Measurements from ENCODE around the gene KRTAP2-3.
"Not testable (repeated sequence)": the region's sequence is repeated elsewhere in the genome, so short reads cannot be mapped to it uniquely, and the experiment has no call there.

Gene KRTAP2-3

GRCh38 chr17:41059276-41060051 lies 450 bp downstream of the KRTAP2-3 start:
- not testable (repeated sequence) for DNase-seq; H3K36me3 Mint-ChIP-seq (ENCODE audit: insufficient read depth); H3K4me3 Mint-ChIP-seq; ATAC-seq (replicated peaks); H3K27ac Mint-ChIP-seq; H3K4me1 Mint-ChIP-seq (ENCODE audit: low read depth in 2 of 2); H3K9me3 Mint-ChIP-seq
- H3K27me3 Mint-ChIP-seq: peaks cover 39 to 58% of the 10 kb centered on the region in 2 donors

GRCh38 chr17:41058741-41059140 lies 1.2 kb downstream of the KRTAP2-3 start:
- Mint-ChIP-seq H3K36me3 (ENCODE audit: insufficient read depth) (no peaks in the 10 kb centered on the region), H3K27me3 (peaks cover 46 to 65% of the 10 kb centered on the region in 2 donors), H3K9me3 (peaks cover 0 to 7% of the 10 kb centered on the region in 2 donors), H3K27ac (no peak overlapping the region), H3K4me1 (ENCODE audit: low read depth in 2 of 2) (no peaks in the 10 kb centered on the region), H3K4me3 (no peak overlapping the region)
- DNase-seq (no peak), ATAC-seq (replicated peaks) (no peak)

GRCh38 chr17:41057547-41057946 lies 2.4 kb downstream of the KRTAP2-3 start:
- Mint-ChIP-seq H3K9me3 (peaks cover 0 to 7% of the 10 kb centered on the region in 2 donors), H3K4me1 (ENCODE audit: low read depth in 2 of 2) (no peaks in the 10 kb centered on the region), H3K4me3 (no peak overlapping the region), H3K36me3 (ENCODE audit: insufficient read depth) (no peaks in the 10 kb centered on the region), H3K27ac (no peak overlapping the region), H3K27me3 (peaks cover 56 to 77% of the 10 kb centered on the region in 2 donors)
- DNase-seq (no peak), ATAC-seq (replicated peaks) (no peak)

- not testable (repeated sequence) for H3K36me3 Mint-ChIP-seq (ENCODE audit: insufficient read depth); H3K4me1 Mint-ChIP-seq (ENCODE audit: low read depth in 2 of 2); ATAC-seq (replicated peaks); DNase-seq; H3K4me3 Mint-ChIP-seq; H3K27ac Mint-ChIP-seq; H3K9me3 Mint-ChIP-seq
- H3K27me3 Mint-ChIP-seq: peaks cover 48 to 79% of the 10 kb centered on the region in 2 donors
Observed at GRCh38 chr17:41055130-41055529, 4.8 kb downstream of the KRTAP2-3 start, which contains the start of gene KRTAP2-2. KRTAP2-2 (minus strand) TSS chr17:41055230; CDS start chr17:41055211, 19 bp downstream.

- peaks cover 50 to 77% of the 10 kb centered on the region in 2 donors for H3K27me3 Mint-ChIP-seq
- not testable (repeated sequence) for H3K36me3 Mint-ChIP-seq (ENCODE audit: insufficient read depth); H3K9me3 Mint-ChIP-seq; ATAC-seq (replicated peaks); DNase-seq; H3K27ac Mint-ChIP-seq; H3K4me3 Mint-ChIP-seq; H3K4me1 Mint-ChIP-seq (ENCODE audit: low read depth in 2 of 2)
Observed at GRCh38 chr17:41054556-41054955, 5.4 kb downstream of the KRTAP2-3 start.

- Mint-ChIP-seq H3K36me3 (ENCODE audit: insufficient read depth) (no peaks in the 10 kb centered on the region), H3K4me1 (ENCODE audit: low read depth in 2 of 2) (no peaks in the 10 kb centered on the region), H3K27me3 (peaks cover 47 to 74% of the 10 kb centered on the region in 2 donors), H3K9me3 (peaks cover 0 to 7% of the 10 kb centered on the region in 2 donors), H3K27ac (no peak overlapping the region), H3K4me3 (no peak overlapping the region)
- no peak for ATAC-seq (replicated peaks)
- DNase-seq: no peak
Observed at GRCh38 chr17:41054025-41054424, 5.9 kb downstream of the KRTAP2-3 start.

GRCh38 chr17:41052566-41052965 lies 7.3 kb downstream of the KRTAP2-3 start:
- ATAC-seq (replicated peaks): no peak
- Mint-ChIP-seq H3K27me3 (peaks cover 51 to 74% of the 10 kb centered on the region in 2 donors), H3K36me3 (ENCODE audit: insufficient read depth) (no peaks in the 10 kb centered on the region), H3K4me3 (no peak overlapping the region), H3K4me1 (ENCODE audit: low read depth in 2 of 2) (no peaks in the 10 kb centered on the region), H3K27ac (no peak overlapping the region), H3K9me3 (peaks cover 0 to 3% of the 10 kb centered on the region in 2 donors)
- no peak for DNase-seq

- H3K27ac Mint-ChIP-seq: no peak overlapping the region
- H3K36me3 Mint-ChIP-seq (ENCODE audit: insufficient read depth): no peaks in the 10 kb centered on the region
- peaks cover 67 to 68% of the 10 kb centered on the region in 2 donors for H3K27me3 Mint-ChIP-seq
- H3K4me1 Mint-ChIP-seq (ENCODE audit: low read depth in 2 of 2): peaks cover 0 to 2% of the 10 kb centered on the region in 2 donors
- no peaks in the 10 kb centered on the region for H3K9me3 Mint-ChIP-seq
- DNase-seq (no peak), ATAC-seq (replicated peaks) (no peak)
- H3K4me3 Mint-ChIP-seq: no peak overlapping the region
Observed at GRCh38 chr17:41049110-41049509, 10.8 kb downstream of the KRTAP2-3 start.

- DNase-seq (no peak), ATAC-seq (replicated peaks) (no peak)
- Mint-ChIP-seq H3K36me3 (ENCODE audit: insufficient read depth) (no peaks in the 10 kb centered on the region), H3K4me1 (ENCODE audit: low read depth in 2 of 2) (peaks cover 0 to 2% of the 10 kb centered on the region in 2 donors), H3K9me3 (no peaks in the 10 kb centered on the region), H3K27ac (no peak overlapping the region), H3K27me3 (peaks cover 60 to 62% of the 10 kb centered on the region in 2 donors), H3K4me3 (no peak overlapping the region)
Observed at GRCh38 chr17:41048441-41048840, 11.5 kb downstream of the KRTAP2-3 start.

GRCh38 chr17:41046735-41047465 lies 13.0 kb downstream of the KRTAP2-3 start, which contains the start of gene KRTAP2-1:
KRTAP2-1 (minus strand) TSS chr17:41047316; CDS start chr17:41047267, 49 bp downstream.
- not testable (repeated sequence) for H3K36me3 Mint-ChIP-seq (ENCODE audit: insufficient read depth); H3K4me1 Mint-ChIP-seq (ENCODE audit: low read depth in 2 of 2); H3K4me3 Mint-ChIP-seq; H3K9me3 Mint-ChIP-seq; DNase-seq; ATAC-seq (replicated peaks)
- Mint-ChIP-seq H3K27me3 (peaks cover 45 to 49% of the 10 kb centered on the region in 2 donors), H3K27ac (peak within 1 kb of the TSS in 1 of 2 donors; percentile 59)

- H3K4me3 Mint-ChIP-seq: no peak overlapping the region
- peaks cover 40 to 43% of the 10 kb centered on the region in 2 donors for H3K27me3 Mint-ChIP-seq
- no peaks in the 10 kb centered on the region for H3K36me3 Mint-ChIP-seq (ENCODE audit: insufficient read depth)
- H3K9me3 Mint-ChIP-seq: no peaks in the 10 kb centered on the region
- peaks cover 0 to 2% of the 10 kb centered on the region in 2 donors for H3K4me1 Mint-ChIP-seq (ENCODE audit: low read depth in 2 of 2)
- ATAC-seq (replicated peaks) (no peak), DNase-seq (no peak)
- no peak overlapping the region for H3K27ac Mint-ChIP-seq
Observed at GRCh38 chr17:41042953-41043352, 17.0 kb downstream of the KRTAP2-3 start.

- peaks cover 36 to 37% of the 10 kb centered on the region in 2 donors for H3K27me3 Mint-ChIP-seq
Observed at GRCh38 chr17:41040783-41041571, 18.9 kb downstream of the KRTAP2-3 start, which contains the start of gene KRTAP1-1. KRTAP1-1 (minus strand) TSS chr17:41041450; CDS start chr17:41041397, 53 bp downstream.

GRCh38 chr17:41037853-41038350 lies 22.0 kb downstream of the KRTAP2-3 start:
- H3K27ac Mint-ChIP-seq: no peak overlapping the region
- DNase-seq (no peak), ATAC-seq (replicated peaks) (no peak)
- no peaks in the 10 kb centered on the region for H3K36me3 Mint-ChIP-seq (ENCODE audit: insufficient read depth)
- H3K27me3 Mint-ChIP-seq: peaks cover 39 to 49% of the 10 kb centered on the region in 2 donors
- H3K9me3 Mint-ChIP-seq: no peaks in the 10 kb centered on the region
- H3K4me3 Mint-ChIP-seq: no peak overlapping the region
- H3K4me1 Mint-ChIP-seq (ENCODE audit: low read depth in 2 of 2): no peaks in the 10 kb centered on the region

More at GRCh38 chr17:41040783-41041571, 18.9 kb downstream of the KRTAP2-3 start, which contains the start of gene KRTAP1-1:
- DNase-seq; ATAC-seq (replicated peaks); H3K4me3 Mint-ChIP-seq; H3K27ac Mint-ChIP-seq; H3K36me3 Mint-ChIP-seq (ENCODE audit: insufficient read depth); H3K4me1 Mint-ChIP-seq (ENCODE audit: low read depth in 2 of 2); H3K9me3 Mint-ChIP-seq: not testable (repeated sequence)
